G401.6 (cell line): ENCODE measurements around the gene PLS3.

Source experiments
- FAIRE-seq: peaks from 2 replicates; lab custom pipeline; 2012; peaks lifted over from hg19 to GRCh38; lab: Jason Lieb, UNC

The PLS3 gene

GRCh38 chrX:115565888-115566287 lies 4.9 kb downstream of the PLS3 start:
- FAIRE-seq, result no peak

- FAIRE-seq, result no peak
These were observed 10.7 kb downstream of the PLS3 start for GRCh38 chrX:115571712-115572111.

- FAIRE-seq, result no peak
These were observed 12.2 kb downstream of the PLS3 start for GRCh38 chrX:115573185-115573584.

GRCh38 chrX:115576676-115577075 lies 15.7 kb downstream of the PLS3 start:
- FAIRE-seq, result no peak

GRCh38 chrX:115579327-115579726 lies 18.4 kb downstream of the PLS3 start:
- no peak for FAIRE-seq

- FAIRE-seq, result no peak
These were observed 18.9 kb downstream of the PLS3 start for GRCh38 chrX:115579786-115580294.

- FAIRE-seq, result no peak
These were observed 21.0 kb downstream of the PLS3 start for GRCh38 chrX:115581759-115582615.

- no peak for FAIRE-seq
These were observed 21.9 kb downstream of the PLS3 start for GRCh38 chrX:115582616-115583495.

GRCh38 chrX:115583496-115584004 lies 22.6 kb downstream of the PLS3 start:
- no peak for FAIRE-seq

GRCh38 chrX:115584696-115585095 lies 23.7 kb downstream of the PLS3 start:
- no peak for FAIRE-seq

GRCh38 chrX:115588179-115588578 lies 27.2 kb downstream of the PLS3 start:
- no peak for FAIRE-seq

GRCh38 chrX:115589419-115589818 lies 28.4 kb downstream of the PLS3 start:
- no peak for FAIRE-seq

GRCh38 chrX:115591420-115591819 lies 30.4 kb downstream of the PLS3 start:
- no peak for FAIRE-seq

GRCh38 chrX:115591856-115592842 lies 31.2 kb downstream of the PLS3 start:
- FAIRE-seq, result no peak

GRCh38 chrX:115592997-115593734 lies 32.2 kb downstream of the PLS3 start:
- FAIRE-seq, result no peak

GRCh38 chrX:115595049-115595448 lies 34.1 kb downstream of the PLS3 start:
- no peak for FAIRE-seq

GRCh38 chrX:115598556-115598955 lies 37.6 kb downstream of the PLS3 start:
- no peak for FAIRE-seq

GRCh38 chrX:115602308-115602707 lies 41.3 kb downstream of the PLS3 start:
- no peak for FAIRE-seq

- no peak for FAIRE-seq
These were observed 41.9 kb downstream of the PLS3 start for GRCh38 chrX:115602729-115603389.

GRCh38 chrX:115603534-115604074 lies 42.6 kb downstream of the PLS3 start:
- FAIRE-seq, result no peak
